ENCODE data around the gene RCBTB1.

DNA sequence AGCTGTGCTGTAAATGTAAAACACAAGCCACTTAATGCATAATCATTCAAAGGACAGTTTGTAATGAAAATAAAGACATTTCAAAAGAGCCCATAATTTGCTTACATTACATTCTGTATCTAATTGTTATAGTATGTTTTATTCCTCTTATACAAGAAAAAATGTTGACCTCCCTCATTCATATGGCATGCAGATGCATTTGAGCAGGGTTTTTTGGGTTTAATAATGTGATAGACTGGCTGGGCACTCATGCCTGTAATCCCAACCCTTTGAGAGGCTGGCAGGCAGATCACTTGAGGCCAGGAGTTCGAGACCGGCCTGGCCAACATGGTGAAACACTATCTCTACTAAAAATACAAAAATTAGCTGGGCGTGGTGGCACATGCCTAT lies 31.3 kb upstream of the RCBTB1 start:
- TF ChIP-seq EZH2 (IDR thresholded peaks at IDR 0.05; ENCODE audit: low read length), result no peak
- TF ChIP-seq CTCF (optimal IDR thresholded peaks at IDR 0.05 in 1 of 3, IDR thresholded peaks at IDR 0.05 in 1 of 3, conservative IDR thresholded peaks at IDR 0.05 in 1 of 3; ENCODE audit: extremely low read depth in 1 of 3, insufficient read depth in 2 of 3, low read length in 3 of 3), result no peak

All from keratinocyte (primary cell).